NCI-H774 (cell line): Measurements from ENCODE around the gene DNMBP.
"Not testable (repeated sequence)": the region's sequence is repeated elsewhere in the genome, so short reads cannot be mapped to it uniquely, and the experiment has no call there.

Source experiments
- DNase-seq: peaks from one replicate; lab custom pipeline; 2025; lab: John Stamatoyannopoulos, UW

The DNMBP gene

GRCh38 chr10:100020142-100020885, 10.6 kb upstream of the DNMBP start:
- DNase-seq = no peak

- no peak for DNase-seq
Observed at GRCh38 chr10:100019787-100020141, 10.0 kb upstream of the DNMBP start.

- DNase-seq = no peak
Observed at GRCh38 chr10:100014071-100014762, 4.5 kb upstream of the DNMBP start.

GRCh38 chr10:100013621-100014020, 3.9 kb upstream of the DNMBP start:
- DNase-seq = no peak

- DNase-seq = not testable (repeated sequence)
Observed at GRCh38 chr10:100011906-100012305, 2.2 kb upstream of the DNMBP start.

- DNase-seq = no peak
Observed at GRCh38 chr10:100009283-100009792, 409 bp downstream of the DNMBP start.

GRCh38 chr10:100008708-100009282, 952 bp downstream of the DNMBP start:
- no peak for DNase-seq

- DNase-seq = no peak
Observed at GRCh38 chr10:100008142-100008522, 1.6 kb downstream of the DNMBP start.

GRCh38 chr10:100007231-100008141, 2.3 kb downstream of the DNMBP start:
- DNase-seq = no peak

- no peak for DNase-seq
Observed at GRCh38 chr10:100006243-100006886, 3.4 kb downstream of the DNMBP start.

GRCh38 chr10:100004805-100005510, 4.8 kb downstream of the DNMBP start:
- DNase-seq = no peak

GRCh38 chr10:100000109-100000644, 9.6 kb downstream of the DNMBP start:
- DNase-seq = no peak

GRCh38 chr10:99999319-100000108, 10.2 kb downstream of the DNMBP start:
- no peak for DNase-seq

GRCh38 chr10:99998889-99999288, 10.9 kb downstream of the DNMBP start:
- no peak for DNase-seq

GRCh38 chr10:99996671-99997648, 12.8 kb downstream of the DNMBP start:
- no peak for DNase-seq

- DNase-seq = no peak
Observed at GRCh38 chr10:99995713-99996112, 14.0 kb downstream of the DNMBP start.

GRCh38 chr10:99995269-99995668, 14.5 kb downstream of the DNMBP start:
- DNase-seq = no peak

- no peak for DNase-seq
Observed at GRCh38 chr10:99994801-99995200, 14.9 kb downstream of the DNMBP start.
